Activated T-cell treated with anti-CD3 and anti-CD28 coated beads, Interleukin-2, amount 50 U/mL, for 48 hours (primary cell): Measurements from ENCODE around the gene KDM4C.

ENCODE experiments used
- DNase-seq, 2 experiments: peaks; one replicate each; pipeline ENCODE4 v3.0.0-alpha.2; 2020

The KDM4C gene

DNA sequence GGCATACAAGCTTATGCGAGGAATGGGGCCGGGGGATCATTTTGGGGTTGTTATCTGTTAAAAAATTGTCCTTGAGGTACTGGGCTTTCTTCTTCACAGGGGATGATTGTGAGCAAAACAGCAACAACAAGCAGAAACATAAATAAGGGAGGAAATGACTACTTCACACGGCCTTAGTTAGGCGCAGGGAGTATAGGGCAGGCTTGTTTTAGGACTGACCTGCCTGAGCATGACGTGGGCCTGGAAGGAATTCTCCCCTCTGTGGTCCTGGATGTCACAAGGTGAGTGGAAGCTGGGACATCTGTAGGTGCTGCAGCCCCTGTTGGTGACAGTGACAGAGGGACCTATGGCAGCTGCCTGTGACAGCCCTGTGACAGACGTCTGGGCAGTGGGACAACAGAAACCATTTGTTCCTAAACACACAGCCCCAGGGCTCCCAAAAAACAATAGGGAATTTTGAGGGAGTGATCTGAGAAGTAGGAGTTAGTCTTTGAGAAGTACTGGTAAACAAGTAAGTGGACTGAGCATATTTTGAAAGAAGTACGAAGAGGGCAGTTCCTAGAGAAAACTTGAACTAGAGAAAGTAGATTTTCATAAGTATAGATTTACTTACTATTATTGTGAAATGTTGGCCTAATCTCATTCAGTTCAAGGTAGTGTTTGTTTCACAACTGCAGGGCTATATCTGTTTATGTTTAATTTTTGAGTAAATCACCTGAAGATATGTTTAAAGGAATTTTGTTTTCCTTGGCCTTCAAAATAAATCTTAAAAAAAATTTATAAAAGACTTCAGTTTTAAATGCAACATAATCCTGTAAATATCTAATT lies 113.1 kb downstream of the KDM4C start:
- DNase-seq: no peak

DNA sequence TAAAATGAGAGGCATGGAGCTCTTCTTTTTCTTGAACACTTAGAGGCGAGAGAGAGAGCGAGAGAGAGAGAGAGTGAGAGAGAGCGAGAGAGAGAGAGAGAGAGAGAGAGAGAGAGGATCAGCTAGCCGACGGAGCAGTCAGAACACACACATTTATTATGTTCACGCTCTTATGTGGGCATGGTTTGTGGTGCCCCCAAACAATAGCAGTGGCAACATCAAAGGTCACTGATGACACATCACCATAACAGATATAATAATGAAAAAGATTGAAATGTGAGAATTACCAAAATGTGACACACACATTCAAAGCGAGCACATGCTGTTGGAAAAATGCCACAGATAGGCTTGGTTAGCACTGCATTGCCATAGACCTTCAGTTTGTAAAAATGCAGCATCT lies 116.1 kb downstream of the KDM4C start:
- DNase-seq: peak in 1 of 2 experiments; percentile 39

DNA sequence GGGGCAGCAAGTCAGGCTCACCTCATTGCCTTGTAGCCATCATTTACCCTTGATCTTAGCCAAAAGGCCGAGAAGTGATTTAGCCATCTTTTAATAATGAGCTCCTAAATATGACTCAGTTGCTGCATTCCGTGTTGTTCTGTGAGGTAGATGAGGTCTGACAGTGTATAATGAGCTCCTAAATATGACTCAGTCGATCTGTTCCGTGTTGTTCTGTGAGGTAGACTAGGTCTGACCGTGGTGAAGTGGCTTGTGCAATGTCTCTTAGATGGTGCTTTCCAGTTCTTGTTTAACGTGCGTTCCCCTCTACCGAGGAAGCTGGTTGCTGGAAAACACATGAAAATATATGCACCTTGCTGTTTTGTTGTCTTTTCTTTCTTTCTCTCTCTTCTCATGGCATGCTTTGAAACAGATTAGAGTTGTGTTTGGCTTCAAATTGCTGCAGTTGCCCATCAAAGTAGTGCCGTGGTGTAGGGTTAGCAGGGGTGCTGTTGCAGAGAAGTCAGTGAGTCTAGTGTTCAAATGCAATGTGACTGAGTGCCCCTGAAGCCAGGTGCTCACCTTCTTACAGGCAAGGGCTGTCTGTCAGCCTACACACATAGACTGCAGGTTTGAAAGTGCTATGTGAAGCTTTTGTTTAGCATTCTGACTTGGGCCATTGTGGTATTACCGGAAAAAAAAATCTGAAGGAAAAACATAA lies 118.6 kb downstream of the KDM4C start:
- DNase-seq: no peak

DNA sequence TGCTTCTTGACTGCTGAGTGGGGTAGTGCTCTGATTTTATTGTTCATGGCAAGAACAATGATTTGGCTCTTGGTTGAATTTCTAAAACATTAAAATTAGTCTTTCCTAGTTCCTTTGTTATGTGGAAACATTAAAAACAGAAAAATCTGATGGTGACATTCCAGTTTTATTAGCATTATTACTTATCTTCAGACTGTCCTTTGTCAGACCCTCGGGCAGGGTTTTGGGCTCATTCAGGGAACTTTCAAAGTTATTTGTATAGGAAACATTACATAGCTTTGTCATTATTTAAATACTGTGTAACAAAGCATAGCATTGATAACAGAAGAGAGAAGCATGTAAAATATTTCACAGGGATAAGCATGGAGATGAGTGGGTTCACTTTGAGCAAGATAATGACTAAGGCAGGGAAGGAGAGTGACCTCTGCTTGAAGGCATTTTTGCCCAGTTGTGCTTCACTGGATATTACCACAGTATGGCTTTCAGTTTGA lies 119.9 kb downstream of the KDM4C start:
- DNase-seq: no peak

DNA sequence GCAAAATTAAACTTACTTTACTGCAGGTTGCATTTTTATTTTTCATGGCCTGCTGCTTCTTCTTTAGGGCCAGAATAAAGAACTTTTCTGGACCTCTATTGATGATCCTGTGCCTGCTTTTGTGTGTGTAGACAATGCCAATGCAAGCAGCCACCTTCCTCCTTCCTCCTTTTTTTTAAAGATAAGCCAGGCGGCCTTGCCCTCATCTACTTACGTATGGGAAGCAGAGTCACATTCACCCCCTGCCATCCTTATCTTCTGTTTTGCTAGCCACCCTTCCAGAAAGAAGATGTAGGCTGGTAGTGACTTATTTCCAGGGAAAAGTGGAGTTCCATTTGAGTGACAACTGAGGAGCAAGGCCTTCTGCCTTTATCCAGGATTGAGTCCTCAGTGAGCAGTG lies 122.9 kb downstream of the KDM4C start:
- no peak for DNase-seq

DNA sequence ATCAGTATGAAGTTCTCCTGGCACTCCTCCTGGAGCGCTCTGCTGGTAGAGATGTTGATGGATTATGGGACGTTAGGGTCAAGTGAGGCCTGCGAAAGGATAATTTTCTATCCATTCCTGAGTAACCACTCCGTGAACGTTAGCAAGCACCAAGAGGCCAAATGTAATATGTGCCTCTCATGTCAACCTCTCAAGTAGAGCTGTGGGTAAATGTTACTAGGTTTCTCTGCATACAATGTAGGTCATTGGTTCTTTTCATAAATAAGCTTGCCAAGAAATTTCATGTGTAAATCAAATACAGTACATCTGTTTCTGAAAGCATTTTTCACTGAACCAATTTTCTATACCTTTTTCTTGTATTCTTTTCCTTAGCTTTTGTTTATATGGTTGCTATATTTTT lies 126.3 kb downstream of the KDM4C start:
- no peak for DNase-seq

DNA sequence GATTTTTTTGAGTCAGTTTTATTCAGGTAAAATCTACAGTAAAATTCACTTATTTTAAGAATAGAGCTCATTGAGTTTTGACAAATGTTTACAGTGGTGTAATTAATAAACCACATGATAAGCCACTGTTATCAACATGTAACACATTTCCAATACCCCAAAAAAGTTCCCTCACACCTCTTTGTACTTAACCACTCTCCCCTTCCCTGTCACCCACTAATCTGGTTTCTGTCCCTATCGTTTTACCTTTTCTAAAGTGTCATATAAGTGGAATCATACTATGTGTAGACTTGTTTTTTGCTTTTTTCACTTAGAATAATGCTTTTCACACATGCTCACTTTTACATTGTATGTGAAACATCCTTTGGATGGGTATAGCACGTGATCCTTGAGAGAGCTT lies 127.2 kb downstream of the KDM4C start:
- no peak for DNase-seq

DNA sequence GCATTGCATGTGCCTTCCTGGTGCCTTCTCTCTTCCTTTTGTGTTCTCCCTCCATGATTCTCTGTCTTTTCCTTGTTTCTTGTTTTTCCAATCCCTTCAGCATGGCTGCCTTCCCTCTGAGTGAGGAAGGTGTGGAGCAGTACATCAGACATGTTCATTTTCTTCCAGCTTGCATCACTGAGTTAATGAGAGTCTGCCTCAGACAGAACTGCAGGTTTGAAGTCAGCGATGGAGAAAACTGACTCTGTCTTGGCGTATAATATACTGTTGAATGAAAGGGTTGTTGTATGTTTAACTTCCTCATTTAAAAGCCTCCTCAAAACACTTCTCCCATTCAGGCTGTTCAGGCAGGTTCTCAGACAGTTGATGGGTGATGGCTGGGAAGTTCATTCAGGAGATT lies 129.3 kb downstream of the KDM4C start:
- no peak for DNase-seq

DNA sequence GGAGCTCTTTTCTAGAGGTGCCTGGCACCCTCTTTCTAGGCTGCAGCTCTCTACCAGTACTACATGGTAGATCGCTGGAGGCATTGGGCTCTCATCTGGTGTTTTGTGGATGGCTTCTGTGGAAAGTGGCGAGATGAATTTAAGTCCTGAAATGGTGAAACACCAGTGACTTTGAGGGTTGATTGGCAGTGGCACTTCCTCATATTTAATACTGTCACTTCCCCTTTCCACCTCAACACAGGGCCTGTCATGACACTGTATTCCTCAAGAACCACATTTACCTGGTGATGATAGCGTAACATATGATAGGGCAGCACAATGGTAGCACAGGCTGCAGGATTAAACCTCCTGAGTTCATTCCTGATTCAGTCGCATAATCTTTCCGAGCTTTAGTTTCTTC lies 132.1 kb downstream of the KDM4C start:
- DNase-seq: no peak

DNA sequence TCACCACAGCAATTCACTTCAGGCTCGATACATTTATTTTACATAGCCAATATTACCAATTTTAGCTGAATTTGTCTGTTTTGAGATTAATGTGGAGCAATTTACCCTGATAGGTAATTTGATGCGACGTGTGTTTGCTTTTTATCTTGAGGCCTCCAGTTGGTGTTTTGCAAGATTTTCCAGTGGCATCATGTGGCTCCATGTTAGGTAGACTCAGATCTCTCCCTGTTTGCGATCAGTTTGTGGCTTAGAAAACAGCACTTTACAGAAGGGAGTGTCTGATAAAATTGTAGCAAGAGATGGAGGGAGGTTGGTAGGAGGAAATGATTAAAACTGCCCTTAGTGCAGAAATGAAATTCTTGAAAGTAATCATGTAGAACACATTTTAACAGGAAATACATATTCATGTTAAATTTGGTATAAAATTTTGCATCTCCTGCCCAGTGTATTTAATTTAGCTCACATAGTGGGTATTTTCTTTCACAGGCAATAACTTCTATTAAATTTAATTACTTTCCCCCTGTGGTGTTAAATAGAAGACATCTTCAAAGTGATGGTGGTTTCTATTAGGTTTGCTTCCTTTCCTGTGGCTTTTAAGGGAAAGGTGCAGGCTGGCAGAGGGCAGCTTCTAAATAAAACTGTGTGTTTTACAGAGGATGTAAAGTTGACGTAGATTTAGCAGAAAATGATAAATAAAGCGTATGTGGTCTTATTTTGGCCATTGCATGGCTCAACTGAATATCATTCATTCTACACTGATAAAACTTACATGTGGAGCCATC lies 135.8 kb downstream of the KDM4C start:
- DNase-seq: no peak

DNA sequence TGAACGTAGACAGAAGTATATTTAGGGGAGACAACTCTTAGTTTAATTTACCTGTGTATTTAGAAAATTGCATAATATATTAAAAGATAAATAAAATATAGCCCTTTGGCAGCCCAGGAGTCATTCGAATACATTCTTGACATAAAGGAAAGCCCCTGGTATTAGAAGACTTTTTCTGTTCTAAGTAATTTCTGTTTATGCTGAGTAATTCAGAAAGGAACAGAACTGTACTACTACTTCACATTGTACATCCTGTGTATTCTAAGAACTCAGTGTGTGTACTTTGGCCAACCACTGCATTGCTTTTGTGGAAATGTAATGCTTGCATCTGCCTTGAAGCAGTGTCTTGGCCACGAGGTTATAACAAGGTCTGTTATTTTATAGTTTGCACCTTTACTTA lies 136.4 kb downstream of the KDM4C start:
- no peak for DNase-seq

DNA sequence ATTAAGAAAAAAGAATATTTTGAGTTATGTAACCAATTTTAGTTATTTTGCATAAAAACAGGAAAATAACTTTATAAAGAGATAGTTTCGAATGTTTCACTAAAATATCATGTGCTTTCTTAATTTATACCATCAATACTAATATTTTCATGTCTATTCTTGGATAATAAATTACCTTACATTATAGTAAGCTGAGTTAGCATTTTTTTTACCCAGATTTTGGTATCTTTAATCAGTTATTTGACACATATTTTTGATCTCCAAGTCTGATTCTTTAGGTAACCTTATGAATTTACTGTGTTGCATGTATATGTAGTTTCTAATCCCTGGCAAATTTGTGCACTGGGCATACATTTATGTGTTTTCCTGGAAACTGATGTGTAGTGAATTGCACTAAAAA lies 138.0 kb downstream of the KDM4C start:
- no peak for DNase-seq

DNA sequence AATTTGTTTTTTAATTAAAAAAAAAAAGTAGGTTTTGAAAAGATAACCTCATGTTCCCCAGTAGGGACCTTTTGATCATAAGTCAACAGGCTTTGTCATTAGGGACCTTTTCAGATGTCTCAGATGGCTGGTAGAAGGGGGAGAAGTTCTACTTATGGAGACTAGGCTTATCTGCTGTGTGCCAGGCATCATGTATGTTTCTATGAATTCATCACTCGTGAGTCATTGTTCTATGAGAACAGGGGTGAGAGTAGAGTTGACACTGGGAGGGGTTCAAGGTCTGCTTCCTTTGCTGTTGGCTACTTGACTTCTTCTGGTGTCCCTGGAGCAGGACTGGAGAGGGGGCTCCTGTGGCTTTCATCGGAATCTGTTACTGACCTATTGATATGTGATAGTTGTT lies 138.8 kb downstream of the KDM4C start:
- DNase-seq: no peak

DNA sequence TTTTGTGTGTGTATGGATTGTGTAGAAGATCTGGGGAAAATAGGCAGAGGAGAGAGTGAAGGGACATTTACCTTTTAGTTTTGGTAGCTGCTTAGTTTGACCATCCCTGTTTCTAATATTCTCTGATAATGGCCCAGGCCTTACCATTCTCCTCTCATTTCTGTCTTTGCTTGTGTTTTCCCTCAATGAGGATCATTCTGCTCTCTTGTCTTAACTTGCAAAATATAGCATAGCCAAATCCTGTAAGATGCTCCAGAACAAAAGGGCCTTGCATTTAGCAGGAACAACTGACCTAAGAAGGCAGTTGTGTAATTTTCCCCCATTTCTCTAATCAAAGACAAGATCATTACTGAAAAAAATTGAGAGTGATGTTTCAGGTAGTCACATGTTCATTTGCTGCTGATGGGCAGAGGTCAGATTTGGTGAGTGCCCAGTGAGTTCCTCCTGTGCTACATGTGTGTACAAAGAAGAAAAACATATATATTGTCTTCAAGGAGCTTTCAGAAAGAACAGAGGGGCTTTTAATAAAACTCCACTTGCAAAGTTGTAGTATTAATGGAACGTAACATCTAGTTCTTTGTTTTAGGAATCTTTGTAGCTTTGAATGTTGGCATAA lies 139.5 kb downstream of the KDM4C start:
- no peak for DNase-seq

DNA sequence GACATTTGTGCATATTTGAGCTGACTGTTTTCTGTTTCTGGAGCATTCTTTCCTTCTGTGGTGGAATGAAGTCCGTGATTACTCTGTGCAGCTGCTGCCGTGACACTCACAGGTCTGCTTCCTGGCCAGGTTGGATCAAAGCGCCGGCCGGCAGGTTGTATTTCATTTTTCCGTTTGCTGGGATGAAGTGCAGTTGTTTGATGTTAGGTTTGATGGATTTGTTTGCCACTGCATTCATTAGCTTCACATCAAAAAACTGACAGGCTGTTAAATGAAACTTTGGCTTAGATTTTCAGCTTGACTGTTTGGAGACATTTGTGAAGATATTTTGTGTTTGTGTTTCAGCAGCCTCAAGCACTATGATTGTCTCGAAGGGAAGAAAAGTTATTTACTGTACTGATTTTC lies 140.1 kb downstream of the KDM4C start:
- no peak for DNase-seq

DNA sequence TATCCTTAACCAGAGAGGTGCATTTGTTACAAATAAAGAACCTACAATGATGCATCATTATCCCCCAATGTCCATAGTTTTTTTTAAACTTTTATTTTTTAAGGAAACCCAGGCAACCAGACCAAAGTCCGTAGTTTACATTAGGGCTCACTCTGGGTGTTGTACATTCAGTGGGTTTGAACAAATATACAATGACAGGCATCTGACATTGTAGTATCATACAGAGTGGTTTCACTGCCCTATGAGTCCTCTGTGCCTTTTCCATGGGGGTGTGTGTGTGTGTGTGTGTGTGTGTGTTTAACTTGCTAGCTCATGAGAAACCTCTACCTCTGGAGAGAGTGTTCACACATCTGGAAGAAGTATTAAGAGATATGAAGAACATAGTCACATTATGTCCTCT lies 141.5 kb downstream of the KDM4C start:
- DNase-seq: no peak

DNA sequence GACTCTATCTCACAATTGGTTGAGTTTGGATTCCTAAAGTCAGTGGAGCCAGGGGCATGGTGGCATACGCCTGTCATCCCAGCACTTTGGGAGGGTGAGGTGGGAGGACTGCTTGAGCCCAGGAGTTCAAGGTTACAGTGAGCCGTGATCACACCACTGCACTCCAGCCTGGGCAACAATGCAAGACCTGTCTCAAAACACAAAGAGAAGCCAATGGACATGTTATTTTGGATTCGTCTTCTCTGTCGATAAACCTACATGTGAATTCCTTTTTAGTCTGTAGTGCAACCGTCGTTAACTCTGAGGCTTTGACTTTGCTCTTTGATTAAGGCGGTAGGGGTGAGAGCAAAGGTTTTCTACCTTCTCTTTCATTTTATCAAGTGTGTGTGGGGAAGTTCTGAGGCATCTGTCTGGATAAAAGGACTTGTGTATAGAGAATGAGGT lies 142.7 kb downstream of the KDM4C start:
- DNase-seq: no peak

DNA sequence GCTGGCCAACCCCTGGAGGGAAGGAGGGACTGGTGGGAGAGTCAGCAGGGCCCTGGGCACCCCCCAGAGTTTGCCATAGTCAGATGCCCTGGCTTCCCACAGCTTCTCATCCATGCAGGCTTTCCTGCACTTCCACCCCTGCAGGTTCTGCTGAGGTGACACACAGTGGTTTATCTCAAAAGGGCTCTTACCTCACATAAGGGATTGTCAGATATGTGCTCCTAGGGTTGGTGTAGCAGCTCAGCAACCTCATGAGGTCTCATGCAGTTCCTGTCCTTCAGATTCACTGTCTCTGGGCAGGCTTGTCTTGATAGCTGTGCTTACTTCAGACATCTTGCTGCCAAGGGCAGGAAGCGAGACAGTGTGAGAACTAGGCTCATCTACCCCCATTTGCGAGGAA lies 143.4 kb downstream of the KDM4C start:
- DNase-seq: no peak

DNA sequence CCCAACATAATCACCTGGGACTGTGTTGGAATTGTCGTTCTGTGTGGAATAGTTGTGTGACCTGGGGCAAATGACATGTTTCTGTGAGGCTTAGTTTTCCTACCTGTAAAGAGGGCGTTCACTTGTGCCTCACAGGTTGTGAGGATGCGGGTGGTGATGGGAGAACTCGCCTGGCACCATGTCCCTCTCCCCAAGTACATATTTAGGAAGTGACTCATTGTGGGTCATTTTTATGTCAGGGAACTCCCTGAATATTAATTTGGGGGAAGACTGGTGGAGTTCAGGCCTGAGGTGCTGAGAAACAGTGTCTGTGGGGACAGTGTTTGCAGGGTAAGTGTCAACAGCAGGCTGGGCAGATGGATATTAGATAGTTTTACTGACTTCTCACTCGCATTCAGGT lies 144.7 kb downstream of the KDM4C start:
- DNase-seq: no peak

DNA sequence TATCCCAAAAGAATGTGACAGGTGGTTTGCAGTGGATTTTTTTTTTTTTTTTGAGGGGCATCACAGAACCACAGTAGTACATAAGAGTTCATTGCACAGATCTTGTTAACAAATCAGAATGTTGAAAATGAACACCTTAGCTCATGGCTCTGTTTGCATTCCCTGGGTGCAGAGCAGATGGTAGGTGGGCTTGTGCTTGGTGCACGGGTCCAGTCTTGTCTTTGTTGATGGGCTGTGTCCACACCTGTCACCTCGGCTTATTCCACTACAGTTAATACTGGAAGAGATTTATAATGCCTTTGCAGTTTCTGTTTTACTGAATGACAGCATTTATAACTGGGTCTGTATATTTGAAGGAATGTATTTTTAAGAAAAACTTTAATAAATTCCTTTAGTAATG lies 146.6 kb downstream of the KDM4C start:
- no peak for DNase-seq

DNA sequence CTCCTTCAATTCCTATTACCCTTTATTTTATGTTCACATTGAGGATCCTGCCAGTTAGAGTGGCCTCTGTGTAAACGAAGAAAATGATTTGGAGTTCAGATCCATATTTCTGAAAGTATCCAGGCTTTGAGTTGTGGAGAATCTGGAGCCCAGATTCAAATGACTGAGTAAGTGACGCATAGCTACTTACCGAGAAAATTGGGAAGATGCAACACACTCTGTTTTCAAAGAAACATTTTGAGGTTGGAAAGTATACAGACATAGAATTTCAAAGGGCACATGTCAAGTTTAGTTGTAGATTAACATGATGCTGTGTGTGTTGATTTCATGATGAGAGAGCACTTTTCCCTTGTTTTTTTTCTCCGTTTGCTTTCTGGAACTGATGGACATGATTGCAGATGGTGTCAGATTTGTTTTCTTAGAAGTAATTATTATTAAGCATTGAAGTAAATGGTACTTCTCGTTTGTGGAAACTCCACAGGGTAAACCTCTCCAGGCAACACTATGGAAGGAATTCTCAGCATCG lies 148.1 kb downstream of the KDM4C start:
- no peak for DNase-seq

DNA sequence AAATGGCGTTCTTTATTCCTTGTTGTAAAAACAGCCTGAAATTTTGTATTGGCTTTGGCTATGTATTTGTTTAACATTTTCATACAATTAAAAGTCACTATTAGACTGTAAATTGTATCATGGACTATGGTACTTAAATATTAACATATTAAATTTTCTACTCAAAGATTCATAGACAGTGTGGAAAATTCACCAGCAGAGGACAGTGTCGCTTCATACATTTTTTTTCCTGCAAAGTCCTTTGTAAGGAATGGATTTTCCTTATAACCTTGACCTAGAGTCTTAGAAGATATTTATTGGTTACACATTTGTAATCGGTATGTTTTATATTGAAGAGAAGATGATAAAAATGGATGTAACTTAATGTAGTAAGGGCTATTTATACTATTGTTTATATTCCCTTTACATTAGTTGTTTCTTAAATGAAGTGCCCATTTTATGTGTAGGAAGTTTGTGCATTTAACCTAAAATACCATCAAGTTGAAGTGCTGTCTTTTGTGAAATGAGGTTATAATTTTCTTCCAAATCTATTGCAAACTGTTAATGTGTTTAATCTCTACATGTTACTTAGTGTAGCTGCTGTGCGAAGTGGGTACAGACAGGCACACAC lies 150.1 kb downstream of the KDM4C start:
- no peak for DNase-seq
